A673 (cell line): ENCODE data around the gene MYO1H. TPM values are rescaled to one million over a fixed set of nuclear protein-coding genes. Genes with fewer than 3 reads are reported as not detected.

ENCODE experiments used
- BruUV-seq: library from RNA; stranded (reverse); fragments of 400-500 nt; replicated peaks from 2 replicates; lab custom pipeline; 2021; lab: Mats Ljungman, UMichigan
- CTCF ChIA-PET: fragments of 300-600 bp; sonication (Branson Sonifier 250); formaldehyde crosslinking; loops from one replicate; lab custom pipeline; 2022; ENCODE audit warnings: antibody characterized with exemption; lab: Charles Lee
- POLR2A ChIA-PET: fragments of 300-600 bp; sonication (Branson Sonifier 250); formaldehyde crosslinking; loops from one replicate; lab custom pipeline; 2022; ENCODE audit warnings: antibody characterized with exemption; ENCODE audit not compliant: low non-redundant PET; lab: Charles Lee
- DNase-seq: peaks from one replicate; pipeline ENCODE4 v3.0.0-alpha.2; 2015; ENCODE audit warnings: low spot score
- H3K27ac ChIP-seq: fragments of 200-600 bp; sonication (generic); 2 replicates; pipeline ENCODE4 v1.5.1; 2016; ENCODE audit warnings: mixed run types, low read depth, mild to moderate bottlenecking, mixed read lengths, antibody characterized with exemption, low read length; ENCODE audit not compliant: poor library complexity, severe bottlenecking
- H3K27me3 ChIP-seq: fragments of 200-600 bp; sonication (generic); replicated peaks from 2 replicates; pipeline ENCODE4 v1.6.1; 2017; ENCODE audit warnings: mixed run types, low read depth, mild to moderate bottlenecking, mixed read lengths, antibody characterized with exemption, low read length; ENCODE audit not compliant: insufficient read depth, poor library complexity
- H3K36me3 ChIP-seq: fragments of 200-600 bp; sonication (generic); 2 replicates; pipeline ENCODE4 v1.6.1; 2016; ENCODE audit warnings: mixed run types, mild to moderate bottlenecking, mixed read lengths, antibody characterized with exemption, low read length; ENCODE audit not compliant: insufficient read depth, poor library complexity, severe bottlenecking
- H3K4me1 ChIP-seq: fragments of 200-600 bp; sonication (generic); 2 replicates; pipeline ENCODE4 v1.6.1; 2017; ENCODE audit warnings: mixed run types, mild to moderate bottlenecking, mixed read lengths, antibody characterized with exemption, low read length; ENCODE audit not compliant: insufficient read depth, poor library complexity, severe bottlenecking
- H3K4me3 ChIP-seq: fragments of 200-600 bp; sonication (generic); 2 replicates; pipeline ENCODE4 v1.5.1; 2016; ENCODE audit warnings: low read depth, mixed run types, mild to moderate bottlenecking, mixed read lengths, low read length; ENCODE audit not compliant: poor library complexity, severe bottlenecking
- H3K9me3 ChIP-seq: fragments of 200-600 bp; sonication (generic); 2 replicates; pipeline ENCODE4 v1.6.1; 2016; ENCODE audit warnings: mixed run types, low read depth, mild to moderate bottlenecking, mixed read lengths, antibody characterized with exemption, low read length; ENCODE audit not compliant: poor library complexity, severe bottlenecking
- EZH2 ChIP-seq: fragments of 200-600 bp; sonication (generic); IDR thresholded peaks from 2 replicates; pipeline ENCODE4 v1.6.1; 2017; ENCODE audit warnings: borderline replicate concordance, low read depth, mild to moderate bottlenecking, mixed read lengths, antibody characterized with exemption, low read length; ENCODE audit not compliant: poor library complexity, severe bottlenecking
- intact Hi-C: fragments of 100-400 bp; cut with micrococcal nuclease; formaldehyde crosslinking; loops from one replicate; pipeline ENCODE4 v1.10.0; 2022; ENCODE audit not compliant: unreplicated experiment
- total RNA-seq: library from RNA; stranded (reverse); gene quantifications from 2 replicates; pipeline ENCODE4 v1.2.3, GENCODE V29; 2021
- TF ChIP-seq, protein P1 (sequence below): fragments of 300-800, 200-600 bp; sonication (generic); conservative IDR thresholded peaks from 2 replicates; pipeline ENCODE4 v1.5.1; 2017; ENCODE audit warnings: low read depth, mild to moderate bottlenecking, antibody characterized with exemption, low read length, moderate library complexity, mixed read lengths

The MYO1H gene
- total RNA-seq, 1 experiment from 2014 or later: not detected

DNA sequence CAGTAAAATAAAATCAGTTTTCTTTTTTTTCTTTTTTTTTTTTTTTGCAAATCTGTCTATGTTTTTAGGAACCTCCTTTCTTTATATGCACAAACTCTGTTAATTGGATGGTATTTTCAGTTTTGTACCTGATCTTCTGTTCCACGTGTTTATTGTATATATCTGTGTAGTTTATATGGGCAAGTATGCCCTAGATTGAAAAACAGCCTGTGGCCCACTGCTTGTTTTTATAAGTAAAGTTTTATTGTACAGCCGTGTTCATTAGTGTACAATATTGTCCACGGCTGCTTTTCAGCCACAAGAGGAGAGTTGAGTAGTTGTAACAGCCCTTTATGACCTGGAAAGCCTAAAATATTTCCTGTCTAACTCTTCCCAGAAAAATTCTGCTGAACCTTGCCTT, 18.7 kb upstream of the MYO1H start:
- intact Hi-C loops: no loop called here
- POLR2A ChIA-PET: no interaction called here

DNA sequence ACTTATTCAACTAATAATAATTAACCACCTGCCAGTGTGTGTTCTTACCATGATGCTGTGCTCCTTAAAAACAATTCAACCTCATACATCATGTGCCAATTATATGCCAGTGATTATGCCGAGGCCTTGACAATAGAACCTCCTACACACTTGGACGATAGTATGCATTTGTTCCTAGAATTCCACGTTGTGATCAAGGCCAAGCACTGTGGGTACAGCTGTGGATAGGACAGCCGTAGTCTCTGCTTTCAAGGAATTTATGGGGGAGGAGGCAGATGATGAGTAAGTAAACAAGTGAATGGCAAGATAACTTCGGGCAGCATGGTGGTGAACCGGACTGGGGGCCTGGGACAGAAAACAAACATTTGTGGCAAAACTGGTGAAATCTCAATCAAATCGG, 18.0 kb upstream of the MYO1H start:
- Histone ChIP-seq H3K4me1 (no peaks in the 10 kb centered on the region), H3K27ac (no peak overlapping the region), H3K9me3 (no peaks in the 10 kb centered on the region), H3K36me3 (no peaks in the 10 kb centered on the region), H3K4me3 (no peak overlapping the region), H3K27me3 (peaks cover 3% of the 10 kb centered on the region)
- no peak for DNase-seq
- intact Hi-C loops: no loop called here
- POLR2A ChIA-PET: no interaction called here
- TF ChIP-seq, protein P1, sequence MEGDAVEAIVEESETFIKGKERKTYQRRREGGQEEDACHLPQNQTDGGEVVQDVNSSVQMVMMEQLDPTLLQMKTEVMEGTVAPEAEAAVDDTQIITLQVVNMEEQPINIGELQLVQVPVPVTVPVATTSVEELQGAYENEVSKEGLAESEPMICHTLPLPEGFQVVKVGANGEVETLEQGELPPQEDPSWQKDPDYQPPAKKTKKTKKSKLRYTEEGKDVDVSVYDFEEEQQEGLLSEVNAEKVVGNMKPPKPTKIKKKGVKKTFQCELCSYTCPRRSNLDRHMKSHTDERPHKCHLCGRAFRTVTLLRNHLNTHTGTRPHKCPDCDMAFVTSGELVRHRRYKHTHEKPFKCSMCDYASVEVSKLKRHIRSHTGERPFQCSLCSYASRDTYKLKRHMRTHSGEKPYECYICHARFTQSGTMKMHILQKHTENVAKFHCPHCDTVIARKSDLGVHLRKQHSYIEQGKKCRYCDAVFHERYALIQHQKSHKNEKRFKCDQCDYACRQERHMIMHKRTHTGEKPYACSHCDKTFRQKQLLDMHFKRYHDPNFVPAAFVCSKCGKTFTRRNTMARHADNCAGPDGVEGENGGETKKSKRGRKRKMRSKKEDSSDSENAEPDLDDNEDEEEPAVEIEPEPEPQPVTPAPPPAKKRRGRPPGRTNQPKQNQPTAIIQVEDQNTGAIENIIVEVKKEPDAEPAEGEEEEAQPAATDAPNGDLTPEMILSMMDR: no peak
- TF ChIP-seq EZH2: no peak
- no TSS peak for BruUV-seq
- CTCF ChIA-PET: no interaction called here

More for the DNA sequence above, 18.7 kb upstream of the MYO1H start:
- Histone ChIP-seq H3K27me3 (peaks cover 3% of the 10 kb centered on the region), H3K36me3 (no peaks in the 10 kb centered on the region), H3K4me3 (no peak overlapping the region), H3K4me1 (no peaks in the 10 kb centered on the region), H3K9me3 (no peaks in the 10 kb centered on the region), H3K27ac (no peak overlapping the region)
- BruUV-seq: no TSS peak
- no peak for DNase-seq
- CTCF ChIA-PET: no interaction called here
- TF ChIP-seq EZH2: no peak
- TF ChIP-seq, protein P1: no peak

- H3K9me3 ChIP-seq: no peaks in the 10 kb centered on the region
- no peak overlapping the region for H3K4me3 ChIP-seq
- BruUV-seq: no TSS peak
- no peak for DNase-seq
- CTCF ChIA-PET: no interaction called here
- no peaks in the 10 kb centered on the region for H3K4me1 ChIP-seq
- intact Hi-C loops: no loop called here
- H3K27ac ChIP-seq: no peak overlapping the region
- TF ChIP-seq EZH2: no peak
- TF ChIP-seq, protein P1: no peak
- peaks cover 3% of the 10 kb centered on the region for H3K27me3 ChIP-seq
- no peaks in the 10 kb centered on the region for H3K36me3 ChIP-seq
- POLR2A ChIA-PET: no interaction called here
These were observed 17.1 kb upstream of the MYO1H start for GRCh38 chr12:109330282-109331230.
